Stimulated activated CD4-positive, alpha-beta T cell treated with anti-CD3 and anti-CD28 coated beads, TNF-alpha, amount 100 ng/mL, for 48 hours (primary cell): ENCODE measurements around the gene TPCN1.

Source experiments
- DNase-seq, 3 donors: peaks; one replicate each; pipeline ENCODE4 v3.0.0-alpha.2; 2020; ENCODE audit warnings: low read depth in 3 of 3

Gene TPCN1

GRCh38 chr12:113222730-113223531 lies 1.7 kb downstream of the TPCN1 start:
- no peak for DNase-seq

- DNase-seq: no peak
Observed at GRCh38 chr12:113224955-113225354, 3.7 kb downstream of the TPCN1 start.

- DNase-seq: no peak
Observed at GRCh38 chr12:113226696-113227568, 5.7 kb downstream of the TPCN1 start.

- no peak for DNase-seq
Observed at GRCh38 chr12:113227686-113228391, 6.6 kb downstream of the TPCN1 start.

- no peak for DNase-seq
Observed at GRCh38 chr12:113228394-113229028, 7.2 kb downstream of the TPCN1 start.

- DNase-seq: no peak
Observed at GRCh38 chr12:113230315-113231234, 9.3 kb downstream of the TPCN1 start.

- no peak for DNase-seq
Observed at GRCh38 chr12:113231235-113232088, 10.2 kb downstream of the TPCN1 start.

- DNase-seq: no peak
Observed at GRCh38 chr12:113232089-113232839, 11.0 kb downstream of the TPCN1 start.

GRCh38 chr12:113232840-113233585 lies 11.7 kb downstream of the TPCN1 start:
- peak in 2 of 3 donors; percentile 33 to 56 for DNase-seq

GRCh38 chr12:113233967-113234366 lies 12.7 kb downstream of the TPCN1 start:
- DNase-seq: no peak

- DNase-seq: no peak
Observed at GRCh38 chr12:113234483-113234882, 13.2 kb downstream of the TPCN1 start.

- DNase-seq: no peak
Observed at GRCh38 chr12:113235976-113236375, 14.7 kb downstream of the TPCN1 start.

- no peak for DNase-seq
Observed at GRCh38 chr12:113236539-113237399, 15.5 kb downstream of the TPCN1 start.

- no peak for DNase-seq
Observed at GRCh38 chr12:113237748-113238147, 16.5 kb downstream of the TPCN1 start.

- no peak for DNase-seq
Observed at GRCh38 chr12:113238309-113238708, 17.0 kb downstream of the TPCN1 start.

- DNase-seq: no peak
Observed at GRCh38 chr12:113239288-113239771, 18.1 kb downstream of the TPCN1 start.

- no peak for DNase-seq
Observed at GRCh38 chr12:113239811-113240331, 18.6 kb downstream of the TPCN1 start.
